ENCODE results near the gene EEF1AKMT3.

GRCh38 chr12:57823908-57824640 lies 51.7 kb downstream of the EEF1AKMT3 start:
- TF ChIP-seq EZH2 (IDR thresholded peaks at IDR 0.05; ENCODE audit: insufficient read depth, poor library complexity, severe bottlenecking) (no peak), EZH2phosphoT487 (IDR thresholded peaks at IDR 0.05; ENCODE audit: insufficient read depth, low read depth) (no peak)
